Glutamatergic neuron (in vitro differentiated cells): ENCODE measurements around the gene RAD54L2. TPM values are rescaled to one million over a fixed set of nuclear protein-coding genes. Genes with fewer than 3 reads are reported as not detected.

Experiments used
- DNase-seq: peaks from one replicate; pipeline ENCODE4 v3.0.0; 2022
- H3K27ac Mint-ChIP-seq: one replicate; pipeline ENCODE4 v1.8.0; 2020; ENCODE audit warnings: mild to moderate bottlenecking, mixed read lengths, inconsistent platforms; ENCODE audit not compliant: unreplicated experiment
- H3K27me3 Mint-ChIP-seq: one replicate; pipeline ENCODE4 v1.8.0; 2020; ENCODE audit warnings: mild to moderate bottlenecking, moderate library complexity, mixed read lengths, inconsistent platforms; ENCODE audit not compliant: unreplicated experiment
- H3K36me3 Mint-ChIP-seq: one replicate; pipeline ENCODE4 v1.8.0; 2020; ENCODE audit warnings: mild to moderate bottlenecking, mixed read lengths, inconsistent platforms; ENCODE audit not compliant: unreplicated experiment
- H3K4me1 Mint-ChIP-seq: one replicate; pipeline ENCODE4 v1.8.0; 2020; ENCODE audit warnings: mild to moderate bottlenecking, low read depth, mixed read lengths, inconsistent platforms; ENCODE audit not compliant: unreplicated experiment
- H3K4me3 Mint-ChIP-seq: one replicate; pipeline ENCODE4 v1.8.0; 2020; ENCODE audit warnings: mild to moderate bottlenecking, mixed read lengths, inconsistent platforms; ENCODE audit not compliant: unreplicated experiment
- H3K9me3 Mint-ChIP-seq: one replicate; pipeline ENCODE4 v1.8.0; 2020; ENCODE audit warnings: mild to moderate bottlenecking, moderate library complexity, mixed read lengths, inconsistent platforms; ENCODE audit not compliant: unreplicated experiment
- CTCF ChIP-seq: fragments of 200-600 bp; sonication (generic); IDR thresholded peaks from one replicate; pipeline ENCODE4 v1.5.0; 2021; ENCODE audit not compliant: partially characterized antibody, unreplicated experiment
- long read RNA-seq: library from polyadenylated mRNA; unstranded; transcript quantifications from one replicate; pipeline ENCODE4 v2.0.0, GENCODE V29; 2020; ENCODE audit not compliant: unreplicated experiment
- total RNA-seq: library from RNA; stranded (reverse); fragmentation: NEBNext Ultra II Directional; extraction: Animal tissue kit (Norgen Biotek cat#: 25700); gene quantifications from one replicate; pipeline ENCODE4 v1.2.1, GENCODE V29; 2021; ENCODE audit not compliant: unreplicated experiment

Gene RAD54L2
- total RNA-seq = 64.3 TPM
- long read RNA-seq, partial matches to known transcripts = 5 of 12 reads
- long read RNA-seq, other reads (novel, unspliced or antisense) = 7 of 12 reads

GRCh38 chr3:51538459-51539290 is at the start of gene RAD54L2:
Gene RAD54L2, plus strand, starts transcription at chr3:51538719. Its CDS starts 51,702 bp downstream, at chr3:51590421.
- DNase-seq = peak; percentile 91
- Mint-ChIP-seq H3K4me1 (peaks cover 9% of the 10 kb centered on the region), H3K27ac (peak within 1 kb of the TSS; percentile 86), H3K4me3 (peak within 1 kb of the TSS; percentile 94), H3K36me3 (no peaks in the 10 kb centered on the region), H3K27me3 (peaks cover 9% of the 10 kb centered on the region), H3K9me3 (peaks cover 9% of the 10 kb centered on the region)
- no peak for TF ChIP-seq CTCF

GRCh38 chr3:51498876-51499738 is 39.4 kb upstream of the RAD54L2 start:
- Mint-ChIP-seq H3K9me3 (peaks cover 13% of the 10 kb centered on the region), H3K27me3 (peaks cover 2% of the 10 kb centered on the region), H3K36me3 (no peaks in the 10 kb centered on the region), H3K27ac (peak overlapping the region; percentile 82), H3K4me3 (peak overlapping the region; percentile 98), H3K4me1 (no peaks in the 10 kb centered on the region)
- peak; percentile 91 for DNase-seq
- TF ChIP-seq CTCF = no peak

- no peaks in the 10 kb centered on the region for H3K36me3 Mint-ChIP-seq
- peak overlapping the region; percentile 93 for H3K4me3 Mint-ChIP-seq
- no peaks in the 10 kb centered on the region for H3K4me1 Mint-ChIP-seq
- TF ChIP-seq CTCF = no peak
- no peak for DNase-seq
- peaks cover 2% of the 10 kb centered on the region for H3K27me3 Mint-ChIP-seq
- peaks cover 13% of the 10 kb centered on the region for H3K9me3 Mint-ChIP-seq
- H3K27ac Mint-ChIP-seq = no peak overlapping the region
These were observed 37.8 kb upstream of the RAD54L2 start for GRCh38 chr3:51500632-51501131.

- Mint-ChIP-seq H3K9me3 (peaks cover 13% of the 10 kb centered on the region), H3K4me1 (no peaks in the 10 kb centered on the region), H3K27me3 (peaks cover 2% of the 10 kb centered on the region), H3K27ac (no peak overlapping the region), H3K4me3 (no peak overlapping the region), H3K36me3 (no peaks in the 10 kb centered on the region)
- TF ChIP-seq CTCF = peak; percentile 85
- peak; percentile 87 for DNase-seq
These were observed 36.5 kb upstream of the RAD54L2 start for GRCh38 chr3:51501833-51502561.
